Transverse colon (tissue), 4 donors: Measurements from ENCODE around the gene L3MBTL4. TPM values are rescaled to one million over a fixed set of nuclear protein-coding genes. Genes with fewer than 3 reads are reported as not detected.

Experiments used
- DNase-seq: peaks from one replicate; pipeline ENCODE4 v3.0.0-alpha.2; 2019
- H3K27ac ChIP-seq, 4 donors: fragments of 200-600 bp; sonication (generic); 2 replicates each; pipeline ENCODE4 v1.5.1; 2016 to 2018; ENCODE audit warnings: inconsistent platforms in 4 of 4
- H3K27me3 ChIP-seq: fragments of 200-600 bp; sonication (generic); 2 replicates; pipeline ENCODE4 v1.5.1; 2017; ENCODE audit warnings: inconsistent platforms
- H3K36me3 ChIP-seq, 4 donors: fragments of 200-600 bp; sonication (generic); 2 replicates each; pipeline ENCODE4 v1.5.1; 2017 to 2019; ENCODE audit warnings: inconsistent platforms in 4 of 4
- H3K4me1 ChIP-seq, 4 donors: fragments of 200-600 bp; sonication (generic); 2 replicates each; pipeline ENCODE4 v1.5.1; 2017 to 2020; ENCODE audit warnings: inconsistent platforms in 4 of 4
- H3K4me3 ChIP-seq, 4 donors: fragments of 200-600 bp; sonication (generic); 1 replicate in 1 of 4; 2 replicates in 3 of 4; pipeline versions ENCODE4 v1.5.1 to v1.6.1; 2017 to 2019; ENCODE audit warnings: inconsistent platforms in 4 of 4
- H3K9me3 ChIP-seq, 2 donors: fragments of 200-600 bp; sonication (generic); 2 replicates each; pipeline ENCODE4 v1.5.1; 2017 to 2019; ENCODE audit warnings: inconsistent platforms in 2 of 2
- CTCF ChIP-seq, 5 experiments: fragments of 200-600 bp in 3 of 5; fragments of 450-650 bp in 2 of 5; sonication (generic) in 3 of 5; IDR thresholded peaks; 1 replicate in 2 of 5; 2 replicates in 3 of 5; pipeline ENCODE4 v1.5.1; 2016 to 2017; ENCODE audit warnings: antibody characterized with exemption in 5 of 5, inconsistent platforms in 3 of 5, mild to moderate bottlenecking in 2 of 5, moderate library complexity in 1 of 5
- EP300 ChIP-seq: sonication (generic); formaldehyde crosslinking; IDR thresholded peaks from one replicate; pipeline ENCODE4 v1.6.1; 2017; ENCODE audit warnings: antibody characterized with exemption, low read depth
- POLR2A ChIP-seq: fragments of 450-650 bp; IDR thresholded peaks from one replicate; pipeline ENCODE4 v1.6.1; 2016; ENCODE audit warnings: antibody characterized with exemption, mild to moderate bottlenecking, moderate library complexity
- POLR2AphosphoS5 ChIP-seq, 3 donors: sonication (generic); formaldehyde crosslinking; IDR thresholded peaks; one replicate each; pipeline ENCODE4 v1.6.1; 2016; ENCODE audit warnings: antibody characterized with exemption in 3 of 3
- WGBS, 2 donors: methylation state at CpG; one replicate each; pipeline ENCODE4 v1.1.5; 2018; ENCODE audit warnings: low coverage in 1 of 2; 5-methylcytosine and 5-hydroxymethylcytosine counted together
- in situ Hi-C, 4 donors: fragments of 200-750 bp; cut with MboI; loops; one replicate each; pipeline versions ENCODE4 v1.15.0 to v1.15.1; 2017; ENCODE audit warnings: low sequenced_read_pairs in 3 of 4, low pct_ligation_motif_present in 1 of 4, low pct_unique_long_range_greater_than_20kb in 1 of 4
- intact Hi-C: fragments of 100-400 bp; cut with DNase I; formaldehyde crosslinking; loops from one replicate; pipeline ENCODE4 v1.15.1; 2023; ENCODE audit warnings: low total_unique reads
- total RNA-seq, 4 donors: library from RNA; depleted of rRNA; stranded (reverse); fragments of >200 nt; gene quantifications; one replicate each; pipeline ENCODE4 v1.1.0, GENCODE V29; 2016

The L3MBTL4 gene
- total RNA-seq, 4 donors from 2014 or later: 0.20 to 4.9 (median 2.9) TPM

- no peak overlapping the region for H3K27ac ChIP-seq
- no peak overlapping the region for H3K4me3 ChIP-seq
- no peak for DNase-seq
- in situ Hi-C loops: no loop called here
- intact Hi-C loops: no loop called here
- TF ChIP-seq EP300 (no peak), POLR2A (no peak), POLR2AphosphoS5 (IDR thresholded peaks at IDR 0.05) (no peak)
- H3K9me3 ChIP-seq: no peaks in the 10 kb centered on the region
- H3K36me3 ChIP-seq: no peaks in the 10 kb centered on the region
- H3K4me1 ChIP-seq: no peaks in the 10 kb centered on the region
- 72 to 100% methylated on average over 3 of the region's 3 CpGs for WGBS, 2 donors
- H3K27me3 ChIP-seq: no peaks in the 10 kb centered on the region
Measured at GRCh38 chr18:5982332-5982731, 432.4 kb downstream of the L3MBTL4 start.

- Histone ChIP-seq H3K4me3 (no peak overlapping the region), H3K27ac (no peak overlapping the region), H3K27me3 (no peaks in the 10 kb centered on the region), H3K4me1 (no peaks in the 10 kb centered on the region), H3K36me3 (no peaks in the 10 kb centered on the region), H3K9me3 (no peaks in the 10 kb centered on the region)
- no peak for DNase-seq
- 99 to 100% methylated on average over 1 to 5 of the region's 5 CpGs for WGBS, 2 donors
- intact Hi-C loops (no loop called here), in situ Hi-C loops (no loop called here)
- no peak for TF ChIP-seq POLR2A
- TF ChIP-seq POLR2AphosphoS5 (IDR thresholded peaks at IDR 0.05): no peak
- no peak for TF ChIP-seq CTCF (IDR thresholded peaks at IDR 0.05)
- TF ChIP-seq EP300: no peak
Measured at GRCh38 chr18:5980721-5981120, 434.0 kb downstream of the L3MBTL4 start.

- DNase-seq: no peak
- intact Hi-C loops: loop anchor here (1.0 kb wide), 1 partner anchor 16 kb away; no protein-coding TSS in a partner anchor
- H3K4me1 ChIP-seq: no peaks in the 10 kb centered on the region
- H3K4me3 ChIP-seq: no peak overlapping the region
- WGBS, 2 donors: 49 to 72% methylated on average over 4 to 9 of the region's 9 CpGs
- no peaks in the 10 kb centered on the region for H3K36me3 ChIP-seq
- no peak for TF ChIP-seq POLR2AphosphoS5 (IDR thresholded peaks at IDR 0.05)
- TF ChIP-seq EP300: no peak
- TF ChIP-seq POLR2A: no peak
- TF ChIP-seq CTCF (IDR thresholded peaks at IDR 0.05): no peak
- H3K9me3 ChIP-seq: no peaks in the 10 kb centered on the region
- H3K27me3 ChIP-seq: no peaks in the 10 kb centered on the region
- in situ Hi-C loops: no loop called here
- no peak overlapping the region for H3K27ac ChIP-seq
Measured at GRCh38 chr18:5979971-5980457, 434.7 kb downstream of the L3MBTL4 start.

GRCh38 chr18:5979176-5979888, 435.4 kb downstream of the L3MBTL4 start:
- no peak for TF ChIP-seq CTCF (IDR thresholded peaks at IDR 0.05)
- TF ChIP-seq POLR2A: no peak
- no peak for TF ChIP-seq POLR2AphosphoS5 (IDR thresholded peaks at IDR 0.05)
- TF ChIP-seq EP300: no peak
- DNase-seq: no peak
- in situ Hi-C loops: no loop called here
- WGBS, 2 donors: 96% methylated on average over 3 of the region's 3 CpGs; no CpG with 5 or more reads in 1 of the 2 donors
- intact Hi-C loops: loop anchor here (1.0 kb wide), 1 partner anchor 15 kb away; no protein-coding TSS in a partner anchor
- Histone ChIP-seq H3K9me3 (no peaks in the 10 kb centered on the region), H3K36me3 (no peaks in the 10 kb centered on the region), H3K4me3 (no peak overlapping the region), H3K27ac (no peak overlapping the region), H3K27me3 (no peaks in the 10 kb centered on the region), H3K4me1 (no peaks in the 10 kb centered on the region)
